GM21825 (cell line): Measurements from ENCODE around the gene OTUD5.
A peak's percentile ranks its signal among the peaks of the same experiment; 100 is the strongest.

Experiments
- ATAC-seq: cut with Tn5 transposase; IDR thresholded peaks from one replicate; pipeline ENCODE4 v1.9.1; 2021; ENCODE audit warnings: mild to moderate bottlenecking, moderate library complexity; ENCODE audit not compliant: unreplicated experiment

The OTUD5 gene

DNA sequence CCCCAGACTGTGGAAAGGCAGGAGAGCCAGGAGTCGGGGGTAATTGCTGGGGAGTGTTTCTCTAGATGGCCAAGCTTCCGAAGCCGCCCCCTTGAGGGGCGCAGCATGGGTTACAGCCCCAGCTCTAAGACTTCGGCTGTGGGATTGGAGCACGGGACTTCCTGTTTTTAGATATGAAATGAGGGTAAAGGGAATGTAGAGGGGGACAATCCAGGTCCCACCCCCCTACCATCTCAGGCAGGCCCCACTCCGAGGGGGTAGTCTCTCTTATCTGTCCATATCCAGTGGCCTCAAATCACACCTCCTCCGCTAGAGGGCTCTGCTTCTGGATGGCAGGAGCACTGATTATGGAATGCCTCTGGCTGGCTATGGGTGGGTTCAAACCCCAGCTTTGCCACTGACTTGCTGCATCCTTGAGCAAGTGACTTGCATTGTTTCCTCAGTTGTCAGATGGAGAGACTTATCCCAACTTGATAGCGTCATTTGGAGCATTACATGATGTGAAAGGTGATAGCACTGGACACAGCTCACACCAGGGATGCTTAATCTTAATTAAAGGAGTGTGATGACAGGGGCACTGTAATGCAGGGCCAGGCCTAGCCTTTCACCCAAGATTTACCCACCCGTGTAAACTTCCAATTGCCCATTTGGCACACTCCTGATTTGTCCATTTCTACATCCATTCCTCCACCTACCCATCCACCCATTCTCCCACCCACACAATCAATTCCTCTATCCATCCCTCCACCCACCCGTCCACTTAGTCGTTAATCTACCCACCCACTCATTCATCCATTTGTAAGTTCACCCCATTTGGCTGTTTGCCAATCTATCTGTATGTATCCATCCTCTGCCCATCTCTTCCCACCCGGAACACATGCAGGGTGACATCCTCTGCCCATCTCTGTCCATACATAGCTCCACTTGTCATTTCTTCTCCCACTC, 15.1 kb upstream of the OTUD5 start:
- ATAC-seq, result no peak

GRCh38 chrX:48971249-48972219, 14.1 kb upstream of the OTUD5 start, which contains the start of gene KCND1:
Gene KCND1, minus strand, starts transcription at chrX:48971844. Its CDS starts 1,573 bp downstream, at chrX:48970271.
- ATAC-seq, result no peak

- no peak for ATAC-seq
Observed at GRCh38 chrX:48969471-48969870, 12.1 kb upstream of the OTUD5 start.

DNA sequence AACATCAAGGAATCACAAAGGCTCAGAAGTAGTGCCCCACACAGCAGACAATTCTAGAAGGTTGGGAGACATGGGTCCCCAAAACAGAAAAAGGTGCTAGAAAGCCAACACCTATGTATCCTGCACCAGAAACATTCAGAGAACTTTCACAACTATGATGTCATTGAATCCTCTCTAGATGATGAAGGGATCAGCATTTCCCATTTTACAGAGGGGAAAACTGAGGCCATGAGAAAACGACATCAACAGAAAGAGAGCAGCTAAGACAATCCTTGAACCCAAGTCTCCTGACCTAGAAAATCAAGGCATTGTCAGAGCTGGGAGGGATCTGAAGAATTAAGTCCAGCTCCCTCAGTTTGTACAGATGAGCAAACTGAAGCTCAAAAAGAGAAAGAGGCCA, 11.0 kb upstream of the OTUD5 start:
- no peak for ATAC-seq

DNA sequence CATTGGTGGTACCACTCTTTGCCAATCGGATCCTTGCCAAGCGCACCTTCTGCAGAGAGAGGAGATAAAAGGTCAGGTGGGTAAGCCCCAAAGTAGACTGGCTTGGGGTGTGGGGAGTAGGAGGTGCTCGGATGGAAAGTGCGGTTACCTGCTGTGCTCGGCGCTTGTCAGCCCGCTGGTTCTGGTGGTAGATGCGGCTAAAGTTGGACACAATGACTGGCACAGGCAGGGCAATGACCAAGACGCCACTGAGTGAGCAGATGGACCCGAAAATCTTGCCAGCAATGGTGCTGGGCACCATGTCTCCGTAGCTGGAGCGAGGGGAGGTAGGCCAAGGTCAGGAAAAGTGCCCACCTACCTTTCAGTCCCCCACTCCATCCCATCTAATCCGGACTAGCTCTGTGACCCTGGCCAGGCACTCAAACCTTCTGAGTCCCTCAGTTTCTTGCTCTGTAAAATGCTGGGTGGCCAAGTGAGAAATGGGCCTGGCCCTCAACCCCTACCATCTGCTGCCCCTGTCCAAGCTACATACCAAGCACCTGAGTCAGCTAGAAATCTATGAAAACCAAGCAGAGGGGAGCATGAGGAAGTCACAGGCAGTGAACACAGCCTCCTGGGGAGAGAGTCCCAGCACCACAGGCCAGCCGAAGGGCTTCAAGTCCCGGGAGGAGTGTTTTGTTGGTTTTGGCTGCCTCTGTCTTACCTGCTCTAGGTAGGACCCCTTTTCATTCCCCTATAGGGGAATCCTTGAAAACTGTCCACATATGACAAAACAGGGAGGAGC, 9.6 kb upstream of the OTUD5 start:
- no peak for ATAC-seq

DNA sequence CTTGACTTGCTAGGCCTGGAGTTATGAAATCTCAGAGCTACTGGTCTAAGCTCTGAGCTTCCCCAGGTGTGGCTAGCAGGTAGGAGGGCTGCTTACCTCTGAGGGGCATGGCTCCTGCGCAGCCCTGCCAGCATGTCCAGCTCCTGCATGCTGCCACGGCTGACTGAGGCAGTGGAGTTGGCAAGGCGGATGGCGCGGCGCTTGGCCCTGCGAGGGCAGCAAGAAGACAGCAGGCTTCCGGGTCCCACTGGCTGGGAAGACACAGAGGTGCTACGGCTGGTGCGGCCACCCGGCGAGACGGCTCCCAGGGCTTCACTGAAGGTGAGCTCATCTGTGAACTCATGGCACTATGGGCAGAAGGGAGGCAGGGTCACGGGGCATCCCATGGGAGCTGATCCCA, 8.6 kb upstream of the OTUD5 start:
- ATAC-seq, result no peak

- no peak for ATAC-seq
Observed at GRCh38 chrX:48961585-48962091, 4.2 kb upstream of the OTUD5 start.

GRCh38 chrX:48960291-48960690, 2.9 kb upstream of the OTUD5 start:
- no peak for ATAC-seq

GRCh38 chrX:48958635-48959094, 1.3 kb upstream of the OTUD5 start:
- ATAC-seq, result no peak

DNA sequence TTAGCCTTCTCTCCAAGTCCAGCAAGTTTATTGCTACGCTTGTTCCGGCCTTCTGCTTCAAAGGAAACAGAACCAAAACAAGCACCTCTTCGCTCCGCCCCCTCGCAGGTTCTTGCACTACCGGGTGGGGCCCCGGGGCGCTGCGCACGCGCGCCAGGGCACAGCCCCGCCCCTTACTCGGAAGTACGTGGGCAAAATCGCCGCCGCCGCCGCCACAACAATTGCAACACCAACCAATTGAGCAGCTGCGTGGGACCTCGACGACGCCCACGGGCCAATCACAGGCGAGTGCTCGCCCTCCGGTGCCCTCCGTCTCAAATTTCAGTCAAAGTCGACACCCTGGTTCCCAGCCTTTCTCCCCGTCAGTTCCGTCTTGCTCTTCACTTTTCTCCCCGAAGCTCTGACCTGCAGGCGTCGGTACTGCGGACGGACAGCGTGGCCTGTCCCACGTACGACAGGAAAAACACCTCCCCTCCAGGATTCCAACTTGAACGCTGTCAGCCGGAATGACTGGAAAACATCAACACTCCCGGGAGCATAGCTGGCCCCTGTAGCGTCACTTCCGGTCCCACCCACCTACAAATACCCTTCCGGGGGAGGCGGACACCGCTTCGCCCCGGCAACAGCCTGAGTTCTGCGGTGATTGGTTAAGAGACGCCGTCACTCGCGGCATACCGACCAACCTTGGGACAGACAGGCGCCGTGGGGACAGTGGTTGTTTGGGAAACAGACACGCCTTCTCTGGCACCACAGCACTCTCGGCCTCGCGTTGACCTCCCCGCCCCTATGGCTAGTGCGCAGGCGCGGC, 624 bp upstream of the OTUD5 start:
- peak; percentile 83 for ATAC-seq

DNA sequence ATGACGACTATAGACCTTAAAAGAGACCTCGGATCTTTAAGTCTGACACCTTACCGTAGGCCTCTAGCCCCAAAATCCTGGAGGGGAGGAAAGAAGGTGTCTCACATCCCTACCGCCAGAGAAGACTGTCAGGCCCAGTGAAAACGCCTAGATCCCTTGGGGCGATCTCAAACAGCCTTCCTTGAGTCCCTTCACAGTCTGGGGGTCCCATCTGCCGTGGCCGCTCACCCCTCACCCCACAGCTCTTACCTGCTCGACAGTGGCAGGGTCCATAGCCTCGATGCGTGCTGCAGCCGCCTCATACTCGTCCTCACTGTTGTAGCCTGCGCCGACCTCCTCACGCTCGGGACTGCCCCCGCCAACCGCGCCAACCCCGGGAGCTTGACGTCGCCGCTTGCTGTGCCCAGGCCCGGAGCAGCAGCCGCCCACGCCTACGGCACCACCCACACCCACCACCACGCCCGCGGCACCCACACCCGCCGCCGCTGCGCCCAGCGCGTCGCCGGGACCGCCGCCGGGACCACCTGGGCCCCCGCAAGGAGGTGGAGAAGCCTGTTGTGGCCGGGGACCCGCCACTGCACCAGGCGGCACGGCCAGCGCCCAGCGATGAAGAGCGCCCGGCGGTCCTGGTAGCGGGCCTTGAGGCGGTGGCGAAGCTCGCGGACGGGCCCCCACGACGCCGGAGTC, 536 bp downstream of the OTUD5 start:
- no peak for ATAC-seq

DNA sequence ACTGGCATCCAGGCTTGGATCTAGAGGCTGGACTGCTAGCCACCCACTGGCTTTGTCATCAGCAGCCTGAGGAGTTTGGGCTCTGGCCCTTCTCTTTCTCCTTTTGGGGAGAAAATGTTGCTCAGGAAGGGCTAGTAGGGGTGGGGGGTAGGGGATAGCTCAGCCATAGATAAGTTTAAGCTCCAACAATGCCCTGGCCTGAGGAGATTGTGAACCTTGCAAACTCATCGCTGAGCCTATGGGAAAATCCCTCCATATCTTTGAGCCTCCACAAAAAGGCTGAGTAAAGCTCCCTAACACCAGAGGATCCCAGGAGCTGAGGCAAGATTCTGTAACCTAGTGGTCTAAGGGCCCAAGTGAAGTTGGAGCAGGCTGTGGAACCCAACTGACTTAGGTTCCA, 8.8 kb downstream of the OTUD5 start:
- no peak for ATAC-seq

- no peak for ATAC-seq
Observed at GRCh38 chrX:48945517-48946348, 11.7 kb downstream of the OTUD5 start.

GRCh38 chrX:48942895-48943294, 14.5 kb downstream of the OTUD5 start:
- ATAC-seq, result no peak

GRCh38 chrX:48940404-48940955, 16.9 kb downstream of the OTUD5 start:
- no peak for ATAC-seq

DNA sequence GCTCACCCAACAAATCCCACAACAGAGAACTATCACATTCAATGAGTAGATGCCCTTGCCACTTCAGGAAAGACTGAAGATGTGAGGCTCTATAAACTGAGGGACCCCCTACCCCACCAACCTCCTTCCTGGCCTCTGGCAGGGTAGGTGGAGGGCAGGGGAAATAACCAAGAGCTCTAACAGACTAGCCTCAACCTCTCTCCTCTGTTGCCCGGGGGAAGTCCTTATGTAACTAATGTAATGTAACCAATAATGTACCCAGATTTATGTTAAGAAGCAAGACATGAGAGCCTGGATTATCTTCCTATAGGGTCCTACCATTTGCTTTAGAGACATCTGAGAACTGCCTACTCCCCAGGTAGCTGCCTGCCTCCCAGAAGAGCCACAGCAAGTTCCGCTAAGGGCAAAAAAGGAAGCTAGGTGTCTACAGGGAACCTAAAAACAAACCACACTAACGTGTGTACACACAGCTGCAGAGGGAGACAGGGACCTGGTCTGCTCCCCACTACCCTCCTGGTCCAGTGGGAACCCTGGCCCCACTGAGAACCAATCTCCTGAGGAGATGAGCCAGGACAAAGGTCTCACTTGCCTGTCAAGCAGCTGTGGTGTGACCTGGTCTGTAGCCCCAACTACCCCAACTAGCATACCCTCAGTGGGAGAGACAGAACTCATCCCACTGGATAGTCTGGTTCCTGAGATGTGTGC, 17.7 kb downstream of the OTUD5 start:
- no peak for ATAC-seq

DNA sequence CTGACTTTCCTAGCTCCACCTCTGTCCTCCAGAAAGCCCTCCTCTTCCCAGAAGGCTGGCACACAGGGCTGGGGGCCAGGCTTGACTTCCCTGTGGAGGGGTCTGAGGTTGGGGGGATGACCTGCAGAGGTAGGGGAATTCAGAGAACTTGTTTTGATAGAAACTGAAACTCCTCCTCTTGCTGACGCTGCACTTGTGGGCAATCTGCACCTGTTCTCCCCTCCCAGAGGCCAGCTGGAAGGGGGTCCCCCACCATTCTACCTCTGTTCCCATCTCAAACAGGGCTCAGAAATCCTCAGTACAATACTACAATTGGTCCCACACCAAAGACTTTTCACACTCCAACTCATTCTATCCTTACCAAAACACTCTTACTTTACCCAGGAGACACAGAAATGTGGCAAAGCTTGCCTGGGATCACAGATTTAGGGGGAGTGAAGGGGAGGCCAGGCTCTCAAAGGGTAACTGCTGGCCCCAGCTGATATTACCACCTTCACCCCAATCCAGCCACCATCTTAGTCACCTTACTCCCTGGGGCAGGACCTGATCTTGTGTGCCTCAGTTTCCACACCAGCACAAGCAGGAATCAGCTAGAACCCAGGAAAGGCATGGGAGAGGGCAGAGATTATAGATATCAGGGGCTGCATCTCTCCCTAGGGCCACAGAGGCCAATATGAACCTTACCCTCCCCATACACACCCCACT, 18.5 kb downstream of the OTUD5 start:
- peak; percentile 51 for ATAC-seq
